Mammary epithelial cell (primary cell): Measurements from ENCODE around the gene ACOT4.

ENCODE experiments used
- EZH2 ChIP-seq: IDR thresholded peaks from 2 replicates; pipeline ENCODE4 v1.6.1; 2012; ENCODE audit warnings: low read length, inconsistent platforms, borderline replicate concordance
- TF ChIP-seq, protein P1 (sequence below), 2 donors: IDR thresholded peaks in 1 of 2; conservative IDR thresholded peaks in 1 of 2; 2 replicates each; pipeline ENCODE4 v1.5.1; 2011 to 2012; ENCODE audit warnings: inconsistent platforms in 2 of 2, low read length in 2 of 2, mild to moderate bottlenecking in 2 of 2, control low read depth in 1 of 2, low read depth in 1 of 2; ENCODE audit not compliant: insufficient read depth in 1 of 2; ENCODE audit errors: extremely low read depth in 1 of 2

- TF ChIP-seq, protein P1, sequence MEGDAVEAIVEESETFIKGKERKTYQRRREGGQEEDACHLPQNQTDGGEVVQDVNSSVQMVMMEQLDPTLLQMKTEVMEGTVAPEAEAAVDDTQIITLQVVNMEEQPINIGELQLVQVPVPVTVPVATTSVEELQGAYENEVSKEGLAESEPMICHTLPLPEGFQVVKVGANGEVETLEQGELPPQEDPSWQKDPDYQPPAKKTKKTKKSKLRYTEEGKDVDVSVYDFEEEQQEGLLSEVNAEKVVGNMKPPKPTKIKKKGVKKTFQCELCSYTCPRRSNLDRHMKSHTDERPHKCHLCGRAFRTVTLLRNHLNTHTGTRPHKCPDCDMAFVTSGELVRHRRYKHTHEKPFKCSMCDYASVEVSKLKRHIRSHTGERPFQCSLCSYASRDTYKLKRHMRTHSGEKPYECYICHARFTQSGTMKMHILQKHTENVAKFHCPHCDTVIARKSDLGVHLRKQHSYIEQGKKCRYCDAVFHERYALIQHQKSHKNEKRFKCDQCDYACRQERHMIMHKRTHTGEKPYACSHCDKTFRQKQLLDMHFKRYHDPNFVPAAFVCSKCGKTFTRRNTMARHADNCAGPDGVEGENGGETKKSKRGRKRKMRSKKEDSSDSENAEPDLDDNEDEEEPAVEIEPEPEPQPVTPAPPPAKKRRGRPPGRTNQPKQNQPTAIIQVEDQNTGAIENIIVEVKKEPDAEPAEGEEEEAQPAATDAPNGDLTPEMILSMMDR (conservative IDR thresholded peaks at IDR 0.05 in 1 of 2, IDR thresholded peaks at IDR 0.05 in 1 of 2; ENCODE audit: extremely low read depth in 1 of 2, insufficient read depth in 1 of 2, low read depth in 1 of 2, low read length in 2 of 2) = no peak
- TF ChIP-seq EZH2 = no peak
Measured at GRCh38 chr14:73576391-73576790, 15.3 kb upstream of the ACOT4 start.
